Measurements from ENCODE around the gene ZC3H15. TPM values are rescaled to one million over a fixed set of nuclear protein-coding genes. Genes with fewer than 3 reads are reported as not detected.

ZC3H15 gene
- total RNA-seq, result 78.4 and 81.2 TPM in 2 replicates

GRCh38 chr2:186485871-186486650 is at the start of gene ZC3H15:
Gene ZC3H15 (plus strand): TSS chr2:186486260. CDS start chr2:186486383, 123 bp downstream.

Other genes with a start within 250 kb of the ZC3H15 start
- 104 and 124 TPM in 2 replicates for gene ITGAV, start 103.8 kb downstream of the ZC3H15 start, total RNA-seq
- gene FAM171B, start 207.8 kb downstream of the ZC3H15 start, total RNA-seq, result 9.6 and 14.7 TPM in 2 replicates